Omental fat pad (tissue), 4 donors: Measurements from ENCODE around the gene ERCC6. TPM values are rescaled to one million over a fixed set of nuclear protein-coding genes. Genes with fewer than 3 reads are reported as not detected.

ENCODE experiments used
- ATAC-seq: fragments of 150-250 bp; one replicate; pipeline ENCODE4 v1.9.1; 2016; ENCODE audit warnings: mild to moderate bottlenecking, moderate library complexity; ENCODE audit not compliant: low FRiP score
- DNase-seq: peaks from one replicate; pipeline ENCODE4 v3.0.0-alpha.2; 2019; ENCODE audit warnings: low spot score
- CTCF ChIP-seq, 3 donors: fragments of 450-650 bp; IDR thresholded peaks; one replicate each; pipeline ENCODE4 v1.5.1; 2016 to 2017; ENCODE audit warnings: antibody characterized with exemption in 3 of 3, mild to moderate bottlenecking in 3 of 3, moderate library complexity in 2 of 3
- total RNA-seq, 4 donors: library from RNA; depleted of rRNA; stranded (reverse); fragments of >200 nt; gene quantifications; one replicate each; pipeline ENCODE4 v1.1.0, GENCODE V29; 2016

The ERCC6 gene
- 10 to 100 TPM; 11.5 to 16.7 (median 11.8) TPM for total RNA-seq

GRCh38 chr10:49538381-49539319, at the start of gene ERCC6:
Gene ERCC6 (minus strand): TSS chr10:49539121.
- DNase-seq (peak; percentile 87), ATAC-seq (peak; percentile 100)
- no peak for TF ChIP-seq CTCF (IDR thresholded peaks at IDR 0.05)

DNA sequence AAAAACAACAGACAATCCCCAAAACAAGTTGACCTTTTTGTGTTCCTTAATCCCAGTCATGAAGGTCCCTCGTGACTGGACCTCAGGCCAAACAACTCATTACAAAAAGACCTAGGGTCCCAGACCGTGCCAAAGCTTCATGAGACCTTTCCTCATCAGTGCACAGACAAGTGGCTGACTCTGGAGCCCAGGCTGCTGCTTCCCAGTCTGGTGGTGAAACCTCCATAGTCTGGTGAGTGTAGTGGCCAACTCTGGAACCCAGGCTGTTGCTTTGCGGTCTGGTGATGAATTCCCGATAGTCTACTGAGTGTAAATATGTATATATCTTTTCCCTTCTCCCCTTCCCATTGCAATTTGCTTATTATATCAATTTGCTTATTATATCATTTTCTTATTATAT, 49.1 kb upstream of the ERCC6 start:
- ATAC-seq (no peak), DNase-seq (no peak)
- TF ChIP-seq CTCF (IDR thresholded peaks at IDR 0.05) = no peak

DNA sequence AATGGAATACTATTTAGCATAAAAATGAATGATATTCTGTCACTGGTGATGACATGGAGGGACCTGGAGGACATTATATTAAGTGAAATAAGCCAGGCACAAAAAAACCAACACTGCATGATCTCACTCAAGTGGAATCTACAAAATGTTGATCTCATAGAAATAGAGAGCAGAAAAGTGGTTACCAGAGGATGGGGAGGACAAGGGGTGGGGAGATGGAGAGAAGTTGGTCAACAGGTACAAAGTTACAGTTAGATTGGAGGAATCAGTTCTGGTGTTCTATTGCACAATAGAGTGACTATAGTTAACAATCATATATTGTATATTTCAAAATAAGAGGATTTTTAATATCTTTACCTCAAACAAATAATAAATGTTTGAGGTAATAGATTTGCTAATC, 46.5 kb upstream of the ERCC6 start:
- no peak for ATAC-seq
- DNase-seq = no peak
- no peak for TF ChIP-seq CTCF (IDR thresholded peaks at IDR 0.05)

- no peak for TF ChIP-seq CTCF (IDR thresholded peaks at IDR 0.05)
- ATAC-seq (peak; percentile 50), DNase-seq (no peak)
Observed at GRCh38 chr10:49579621-49580020, 40.7 kb upstream of the ERCC6 start.

- DNase-seq (no peak), ATAC-seq (no peak)
- TF ChIP-seq CTCF (IDR thresholded peaks at IDR 0.05) = no peak
Observed at GRCh38 chr10:49578392-49578791, 39.5 kb upstream of the ERCC6 start.

DNA sequence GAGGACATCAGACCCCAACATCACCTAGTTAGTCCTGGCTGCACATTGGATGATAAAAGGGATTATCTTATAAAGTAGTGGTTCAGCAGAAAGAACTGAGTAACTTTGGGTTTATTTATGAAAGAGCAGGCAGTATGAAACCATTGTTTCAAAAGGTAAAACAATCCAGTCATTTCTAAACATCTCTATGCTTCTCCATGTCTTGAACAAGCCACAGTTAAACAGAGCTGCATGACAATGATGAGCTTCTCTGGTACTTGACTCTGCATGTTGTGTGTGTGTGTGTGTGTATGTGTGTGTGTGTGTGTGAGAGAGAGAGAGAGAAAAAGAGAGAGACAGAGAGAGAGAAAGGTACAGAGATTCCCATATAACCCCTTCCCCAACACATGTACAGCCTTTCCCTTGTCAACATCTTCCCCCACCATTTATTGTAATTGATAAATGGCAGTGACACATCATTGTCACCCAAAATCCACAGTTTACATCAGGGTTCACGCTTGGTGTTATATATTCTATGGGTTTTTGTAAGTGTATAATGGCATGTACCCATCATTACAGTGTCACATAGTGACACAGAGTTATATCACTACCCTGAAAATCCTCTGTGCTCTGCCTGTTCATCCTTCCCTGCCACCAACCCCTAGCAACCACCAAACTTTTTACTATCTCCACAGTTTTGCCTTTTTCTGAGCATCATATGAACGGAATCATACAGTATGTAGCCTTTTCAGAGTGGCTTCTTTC, 38.4 kb upstream of the ERCC6 start:
- ATAC-seq (no peak), DNase-seq (no peak)
- TF ChIP-seq CTCF (IDR thresholded peaks at IDR 0.05) = no peak
